HG03135 (cell line): ENCODE results near the gene PLXNA4.

Experiments used
- ATAC-seq: cut with Tn5 transposase; IDR thresholded peaks from one replicate; pipeline ENCODE4 v1.9.1; 2021; ENCODE audit warnings: mild to moderate bottlenecking, moderate library complexity; ENCODE audit not compliant: unreplicated experiment

The PLXNA4 gene

DNA sequence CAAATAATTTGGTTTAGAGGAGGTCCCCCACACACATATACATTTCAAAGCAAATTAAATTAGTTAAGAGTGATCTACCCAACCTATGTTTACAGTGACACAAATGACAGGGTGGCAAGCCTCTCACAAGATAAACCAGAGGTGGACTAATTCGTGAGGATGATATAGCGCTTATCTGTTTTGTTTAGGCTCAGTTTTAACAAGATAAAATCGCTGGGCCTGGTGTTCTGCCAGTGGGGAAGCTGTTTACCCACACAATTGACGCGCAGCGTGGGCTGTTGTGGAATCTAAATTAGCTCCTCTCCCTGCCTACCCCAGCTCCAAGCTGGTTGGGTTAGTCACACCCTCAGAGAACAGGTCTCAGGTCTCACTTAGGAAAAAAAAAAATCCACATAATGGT, 16.7 kb upstream of the PLXNA4 start:
- ATAC-seq, result no peak

DNA sequence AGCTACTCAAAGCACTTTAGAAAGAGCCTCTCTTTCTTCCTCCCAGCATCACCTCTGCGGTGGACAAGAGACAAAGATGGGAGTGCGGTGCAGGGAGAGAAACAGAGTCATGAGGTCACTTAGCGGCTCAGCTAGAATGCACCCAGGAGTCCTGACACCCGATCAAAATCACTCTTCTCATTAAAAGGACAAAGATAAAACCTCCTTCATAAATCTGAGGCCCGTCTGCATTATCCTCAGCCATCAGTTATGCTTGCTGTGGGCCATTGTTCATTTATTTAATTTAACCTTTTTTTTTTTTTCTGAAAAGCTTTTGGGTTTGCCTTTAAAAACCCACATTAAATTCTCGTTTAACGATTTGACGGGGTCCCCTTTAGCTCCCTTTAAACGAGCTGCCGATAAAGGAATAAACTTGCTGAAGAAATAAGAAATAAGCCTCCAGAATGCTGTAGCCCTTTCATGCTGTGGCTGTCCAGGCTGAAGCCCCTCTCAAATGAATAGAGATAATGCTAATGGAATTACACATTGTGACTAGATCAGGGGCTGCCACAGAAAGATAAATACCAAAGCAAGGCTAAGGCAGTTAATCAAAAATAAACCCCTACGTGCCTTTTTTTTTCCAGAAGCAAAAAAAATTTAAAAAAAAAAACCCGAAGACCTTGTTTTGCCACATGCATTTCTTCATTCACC, 16.1 kb upstream of the PLXNA4 start:
- no peak for ATAC-seq

DNA sequence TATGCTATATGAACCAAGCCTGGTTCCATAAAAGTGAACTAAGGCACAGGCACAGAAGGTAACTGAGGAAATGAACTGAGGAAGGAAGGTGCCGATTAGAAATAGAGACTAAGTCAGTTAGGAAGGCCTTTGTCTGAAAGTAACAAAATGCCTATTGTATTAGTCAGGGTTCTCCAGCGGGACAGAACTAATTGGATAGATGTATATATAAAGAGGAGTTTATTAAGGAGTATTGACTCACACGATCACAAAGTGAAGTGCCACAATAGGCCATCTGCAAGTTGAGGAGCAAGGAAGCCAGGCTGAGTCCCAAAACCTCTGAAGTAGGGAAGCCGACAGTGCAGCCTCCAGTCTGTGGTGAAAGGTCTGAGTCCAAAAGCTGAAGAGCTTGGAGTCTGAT, 13.9 kb upstream of the PLXNA4 start:
- ATAC-seq, result no peak

DNA sequence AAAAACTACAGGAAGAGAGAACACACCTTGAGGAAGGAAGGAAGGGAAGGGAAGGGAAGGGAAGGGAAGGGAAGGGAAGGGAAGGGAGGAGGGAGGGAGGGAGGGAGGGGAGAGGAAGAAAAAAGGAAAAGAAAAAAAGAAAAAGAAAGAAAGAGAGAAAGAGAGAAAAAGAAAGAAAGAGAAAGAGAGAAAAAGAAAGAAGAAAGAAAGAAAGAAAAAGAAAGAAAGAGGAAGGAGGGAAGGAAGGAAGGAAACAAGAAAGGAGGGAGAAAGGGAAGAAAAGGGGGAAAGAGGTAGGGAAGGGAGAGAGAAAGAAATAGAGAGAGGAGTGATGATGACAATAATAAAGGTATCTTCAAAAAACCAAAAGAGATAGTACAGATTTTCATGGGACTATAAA, 12.3 kb upstream of the PLXNA4 start:
- no peak for ATAC-seq

DNA sequence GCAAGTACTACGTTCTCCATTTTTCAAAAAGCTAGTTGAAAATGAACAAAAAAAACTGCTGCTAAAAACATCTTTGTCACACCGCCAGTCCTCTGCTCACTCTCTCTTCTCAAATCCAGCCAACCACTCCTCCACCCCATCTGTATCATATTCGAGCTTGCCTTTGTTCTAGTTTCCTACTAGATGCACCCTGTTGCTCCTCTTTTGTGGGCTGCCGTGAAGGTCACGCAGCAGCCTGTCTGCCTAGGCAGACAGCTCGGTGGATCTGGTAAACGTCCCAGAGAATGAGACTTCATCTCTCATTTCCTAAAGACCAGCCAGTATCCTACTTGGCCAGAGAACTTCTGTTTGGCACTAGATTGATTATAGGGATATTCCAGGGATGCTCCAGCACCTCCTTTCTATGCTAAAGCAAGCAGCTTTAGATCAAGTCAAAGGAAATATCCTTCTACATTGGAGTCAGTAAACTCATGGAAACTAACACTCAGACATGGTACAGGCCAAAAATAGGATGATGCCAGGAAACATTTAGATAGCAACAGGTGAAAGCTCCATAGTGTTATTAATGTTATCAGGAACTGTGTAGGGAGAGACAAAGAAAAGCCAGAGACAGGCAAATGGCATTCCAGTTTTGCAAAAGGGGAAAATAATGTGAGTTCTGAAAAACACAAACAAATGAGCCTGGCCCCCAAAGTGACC, 8.7 kb upstream of the PLXNA4 start:
- no peak for ATAC-seq

DNA sequence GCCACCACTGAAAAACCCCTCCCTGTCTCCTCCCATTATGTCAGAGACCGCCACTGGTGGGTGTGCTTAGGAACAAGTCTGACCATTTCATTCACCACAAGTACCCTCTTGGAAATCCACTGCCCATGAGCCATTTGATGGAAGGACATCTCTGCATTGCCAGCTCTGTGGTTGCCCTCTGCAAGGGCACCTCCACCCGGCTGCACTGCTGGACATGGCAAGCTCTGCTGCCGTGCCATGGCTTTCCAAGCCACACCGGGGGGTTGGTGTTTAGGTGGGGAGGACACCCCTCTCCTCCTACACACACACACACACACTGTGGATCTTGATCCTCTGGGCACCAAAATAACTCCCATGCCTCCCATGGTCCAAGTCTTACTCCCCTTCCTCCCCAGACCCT, 5.2 kb upstream of the PLXNA4 start:
- no peak for ATAC-seq

DNA sequence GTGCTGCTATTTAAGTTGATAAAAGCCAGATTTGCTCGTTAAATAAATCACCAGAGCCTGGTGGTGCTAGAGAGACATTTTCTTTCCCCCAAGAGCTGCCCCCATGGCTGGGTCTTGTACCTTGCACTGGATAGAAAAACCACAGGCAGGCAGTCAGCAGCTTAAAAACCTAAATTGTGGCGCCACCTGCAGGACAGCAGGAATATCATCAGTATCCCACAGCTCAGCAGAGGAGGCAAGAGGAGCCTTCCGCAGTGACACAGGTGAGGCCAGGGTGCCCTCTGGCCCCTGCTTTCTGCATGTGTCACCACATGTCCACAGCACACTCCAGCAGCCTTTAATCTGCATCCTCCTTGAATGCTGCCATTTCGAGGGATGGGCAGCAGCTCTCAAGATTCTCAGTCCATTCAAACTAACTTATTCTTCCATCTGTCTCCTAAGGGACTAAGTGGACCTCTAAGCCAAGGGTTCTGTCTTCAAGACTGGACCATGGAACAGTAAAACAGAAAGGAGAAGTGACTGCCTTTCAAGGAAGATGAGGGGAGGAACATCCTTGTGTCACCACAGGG, 4.5 kb upstream of the PLXNA4 start:
- ATAC-seq, result peak; percentile 77

DNA sequence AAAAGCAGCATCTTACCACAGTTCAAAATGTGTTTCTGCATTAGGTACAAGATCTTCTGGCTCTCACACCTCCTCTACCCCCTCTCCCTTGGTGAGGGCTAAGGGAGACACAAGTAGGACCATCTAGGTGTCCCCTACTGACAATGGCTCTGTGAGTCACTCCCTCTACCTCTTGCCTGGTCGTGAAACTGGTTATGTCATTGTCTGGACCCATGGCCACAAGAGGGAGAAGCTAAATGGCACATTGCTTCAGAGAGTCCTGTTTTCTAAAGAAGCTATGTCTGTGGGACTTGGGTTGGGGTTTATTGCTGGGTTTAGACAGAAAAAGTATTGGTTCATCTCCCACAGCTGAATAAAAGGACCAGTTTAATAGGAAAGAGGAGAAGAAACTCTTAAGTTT, 4.0 kb upstream of the PLXNA4 start:
- ATAC-seq, result no peak

DNA sequence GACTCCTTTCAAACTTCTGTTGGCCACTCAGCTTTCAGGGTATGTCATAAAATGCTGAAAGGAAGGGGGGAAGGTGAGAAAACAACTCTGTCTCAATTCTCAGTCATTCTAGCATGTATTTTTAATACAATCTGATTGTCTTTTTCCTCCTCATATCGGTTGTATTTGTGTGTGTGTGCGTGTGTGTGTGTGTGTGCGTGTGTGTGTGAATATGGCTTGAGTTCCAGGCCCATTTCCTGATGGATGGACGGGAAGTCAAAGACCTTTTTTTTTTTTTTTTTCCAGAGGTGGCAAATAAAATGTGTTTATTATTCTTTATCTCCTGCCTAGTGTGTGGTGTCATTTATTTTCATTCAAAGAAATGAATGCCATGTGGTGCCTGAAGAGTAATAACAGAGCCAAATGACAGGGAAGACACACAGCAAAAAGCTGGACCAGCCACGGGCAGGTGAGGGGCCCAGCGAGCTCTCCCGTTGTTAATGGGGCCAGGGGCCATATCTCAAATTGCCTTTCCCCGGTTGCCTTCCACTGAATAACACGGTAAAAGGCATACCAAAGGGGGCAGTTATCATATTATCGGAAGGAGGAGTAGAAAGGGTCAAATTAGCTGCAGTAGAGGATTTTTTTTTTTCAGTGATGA, 3.1 kb upstream of the PLXNA4 start:
- no peak for ATAC-seq

DNA sequence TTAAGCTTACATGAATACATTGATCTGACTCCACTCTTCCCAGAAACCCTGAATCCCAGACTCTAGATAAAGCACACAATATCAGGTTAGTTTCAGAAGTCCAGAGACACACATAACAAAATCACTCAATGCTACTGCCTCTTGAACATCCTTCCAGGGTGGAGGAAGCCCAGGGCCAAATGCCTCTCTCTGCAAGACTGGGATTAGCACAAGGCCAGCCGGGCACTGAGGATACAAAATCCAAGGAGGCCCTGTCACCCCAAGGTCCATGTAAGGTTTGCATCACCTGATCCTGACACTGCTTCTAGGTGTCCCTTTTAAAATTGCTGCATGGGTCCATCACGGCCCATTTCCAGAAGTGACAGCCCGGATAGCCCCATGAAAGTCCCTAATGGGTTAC, 2.6 kb upstream of the PLXNA4 start:
- no peak for ATAC-seq

DNA sequence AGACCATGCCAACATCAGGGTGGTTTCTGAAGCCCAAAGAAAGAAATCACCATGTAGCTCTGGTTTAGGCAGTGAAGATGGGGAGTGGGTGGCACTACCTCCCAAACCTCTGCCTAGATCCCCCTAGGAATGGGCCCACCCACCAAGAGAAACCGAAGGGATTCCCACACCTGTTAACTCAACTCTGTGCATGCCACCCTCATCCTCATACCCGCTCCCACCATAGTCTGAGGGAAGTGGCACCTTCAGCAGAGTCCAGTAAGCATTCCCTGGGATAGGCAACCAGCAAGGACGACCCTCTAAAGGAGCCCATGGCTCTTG, 1.7 kb upstream of the PLXNA4 start:
- ATAC-seq, result no peak

DNA sequence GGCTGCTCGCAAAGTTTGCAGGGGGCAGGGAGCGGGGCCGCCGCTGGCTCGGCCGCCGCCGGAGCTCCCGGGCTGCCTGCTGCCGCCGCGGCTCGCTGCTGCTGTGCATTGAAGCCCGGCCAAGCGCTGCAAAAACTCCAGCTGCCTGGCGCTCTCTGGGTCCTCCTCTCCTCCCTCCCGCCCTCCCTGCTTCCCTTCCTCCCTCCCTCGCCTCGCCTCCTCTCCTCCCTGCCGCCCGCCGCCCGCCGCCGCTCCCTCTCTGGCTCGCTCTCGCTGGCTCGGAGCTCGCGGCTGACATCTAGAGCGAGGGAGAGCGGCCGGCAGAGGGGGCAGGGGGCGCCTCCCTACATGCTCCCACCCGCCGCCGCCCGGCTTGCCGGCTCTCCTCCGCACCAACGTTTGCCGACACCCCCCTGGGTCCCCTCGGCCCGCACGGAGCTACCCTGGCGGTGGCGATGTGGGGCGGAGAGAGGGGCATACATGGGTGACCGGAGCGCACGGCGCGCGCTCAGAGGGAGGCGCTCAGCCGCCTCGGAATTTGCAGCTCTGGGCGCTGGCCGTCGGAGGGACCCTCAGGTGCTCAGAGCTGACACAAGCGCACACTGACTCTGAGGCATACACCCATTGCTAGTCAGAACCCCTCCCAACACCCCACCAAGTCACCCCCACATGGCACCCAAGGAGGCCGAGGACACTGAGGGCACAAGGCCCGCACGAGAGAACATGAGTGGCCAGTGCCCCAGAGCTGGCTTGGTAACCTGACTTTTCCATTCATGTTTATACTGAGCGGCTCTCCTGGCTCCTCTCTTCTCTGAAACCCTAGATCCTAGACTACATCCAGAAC, 1.2 kb upstream of the PLXNA4 start:
- no peak for ATAC-seq

DNA sequence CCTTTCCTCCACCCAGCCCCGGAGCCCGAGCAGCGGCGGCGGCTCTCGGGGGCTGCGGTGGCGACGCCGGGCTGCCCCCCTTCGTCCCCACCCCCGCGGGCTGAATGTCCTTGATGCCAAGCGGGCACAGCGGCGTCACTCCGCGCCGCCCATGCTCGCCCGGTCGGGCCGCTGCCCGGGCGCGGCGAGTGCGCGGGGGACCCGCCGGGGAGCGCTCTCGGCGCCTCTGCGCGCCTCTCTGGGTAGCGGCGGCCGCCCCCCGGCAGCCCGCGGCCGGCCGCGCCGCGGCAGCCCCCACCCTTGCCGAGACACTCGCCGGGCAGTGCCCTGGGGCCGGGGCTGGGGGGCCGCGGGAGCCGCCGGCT, 433 bp upstream of the PLXNA4 start:
- ATAC-seq, result no peak

DNA sequence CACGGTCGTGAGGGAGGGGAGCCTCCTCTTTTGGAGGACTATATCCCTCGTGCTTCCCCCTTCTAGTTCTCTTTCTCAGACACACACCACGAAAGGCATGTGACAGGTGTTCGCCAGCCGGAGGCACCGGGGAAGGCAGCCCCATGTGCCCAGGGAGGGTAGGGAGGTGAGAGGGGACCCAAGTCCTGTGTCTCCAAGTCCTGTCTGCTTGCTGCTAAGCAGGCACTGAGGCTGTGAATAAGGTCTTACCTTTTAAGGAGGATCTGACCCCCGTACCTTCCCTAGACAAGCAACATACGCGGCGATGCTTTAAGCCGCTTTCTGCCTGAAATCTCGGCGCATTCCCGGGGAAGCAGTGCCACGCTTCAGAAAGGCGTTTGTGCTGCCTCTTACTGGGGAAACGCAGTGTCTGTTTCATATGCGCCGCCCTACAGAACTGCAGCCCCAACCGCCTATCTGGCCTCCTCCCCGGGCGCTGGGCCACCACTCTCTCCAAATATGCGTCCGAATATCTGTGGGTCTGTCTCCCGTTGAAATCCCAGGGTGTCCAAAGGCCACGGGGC, 770 bp downstream of the PLXNA4 start:
- no peak for ATAC-seq

DNA sequence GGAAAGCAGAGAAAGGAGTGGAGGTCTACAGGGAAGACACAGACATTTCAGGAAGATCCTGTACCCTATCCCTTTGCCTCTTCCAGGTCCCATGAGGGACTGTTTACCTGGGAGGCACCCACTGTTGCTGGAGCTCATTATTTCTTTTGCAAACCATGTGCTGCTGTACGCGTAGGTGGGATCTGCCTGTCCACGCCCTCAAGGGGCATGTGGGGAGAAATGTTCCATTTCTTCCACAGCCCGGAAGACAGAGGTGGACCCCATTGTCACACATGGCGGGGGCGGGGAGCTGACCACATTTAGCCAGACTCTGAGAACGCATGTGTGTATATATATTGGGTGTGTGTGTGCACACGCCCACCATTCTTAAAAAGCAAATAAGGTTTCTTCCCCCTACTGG, 2.0 kb downstream of the PLXNA4 start:
- no peak for ATAC-seq

DNA sequence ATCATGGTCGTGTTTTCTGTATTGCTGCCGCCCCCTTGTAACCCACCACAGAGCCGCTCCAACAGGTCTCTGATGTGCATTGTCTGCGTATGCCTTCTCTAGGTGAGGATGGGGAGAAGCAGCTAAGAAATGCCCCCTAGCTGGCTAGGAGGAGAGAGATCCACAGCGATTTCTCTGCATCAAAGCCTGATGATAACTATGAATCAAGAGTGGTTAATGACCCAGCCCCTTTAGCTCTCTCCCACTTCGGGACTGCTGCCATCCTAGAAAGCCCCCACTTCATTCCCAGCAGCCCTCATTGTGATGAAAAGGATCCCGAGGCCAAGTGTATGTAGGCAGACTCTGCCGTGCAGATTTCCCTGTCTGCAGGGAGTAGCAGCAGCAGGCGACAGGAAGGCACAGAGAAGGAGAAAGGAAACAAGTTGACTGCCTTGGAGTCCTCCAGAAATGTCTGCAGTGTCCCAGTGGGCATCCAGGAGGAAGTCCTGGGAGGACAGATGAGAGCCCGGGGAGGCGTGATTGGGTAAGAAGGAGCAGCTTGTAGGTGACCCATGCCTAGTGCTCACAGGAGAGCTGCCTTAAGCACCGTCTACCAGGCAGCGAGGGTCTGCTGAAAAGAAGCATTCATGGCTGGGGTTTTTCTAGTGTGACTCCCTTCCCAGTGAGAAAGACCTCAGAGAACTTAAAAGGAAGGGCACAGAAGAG, 2.9 kb downstream of the PLXNA4 start:
- ATAC-seq, result no peak

DNA sequence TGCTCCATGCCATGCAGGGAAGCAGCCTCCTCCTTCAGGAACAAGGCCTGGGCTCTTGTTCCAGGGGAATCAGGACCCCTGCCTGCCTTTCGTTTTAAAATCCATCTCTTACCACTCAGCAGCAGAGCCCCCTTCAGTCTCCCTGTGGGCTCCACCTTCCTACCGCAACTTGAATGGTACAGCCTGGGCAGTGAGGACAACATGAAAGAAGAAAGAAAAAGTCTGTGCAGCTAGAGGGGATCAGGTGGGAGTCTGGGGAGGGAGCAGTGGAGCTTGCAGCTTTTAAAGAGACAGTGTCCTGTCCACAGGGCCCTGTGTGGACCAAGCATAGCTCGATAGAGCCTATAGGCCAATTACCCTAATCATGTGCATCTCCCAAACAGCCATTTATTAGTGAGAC, 3.7 kb downstream of the PLXNA4 start:
- no peak for ATAC-seq

DNA sequence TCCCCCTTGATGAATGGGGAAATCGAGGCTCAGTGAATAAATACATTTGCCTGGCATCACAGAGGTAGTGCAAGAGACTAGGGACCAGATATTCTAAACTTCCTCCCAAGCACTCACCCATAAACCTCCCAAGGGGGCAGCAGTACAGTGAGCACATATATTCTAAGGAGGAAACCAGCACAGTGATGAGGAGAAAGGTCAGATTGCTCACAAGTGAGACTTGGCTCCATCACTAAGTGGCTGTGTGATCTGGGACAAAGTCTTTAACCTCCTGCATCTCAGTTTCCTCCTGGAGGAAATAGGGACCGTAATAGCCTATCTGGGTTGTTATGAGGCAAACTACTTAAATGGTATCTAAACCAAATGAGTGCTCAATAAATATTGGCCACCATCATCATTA, 4.3 kb downstream of the PLXNA4 start:
- ATAC-seq, result no peak

DNA sequence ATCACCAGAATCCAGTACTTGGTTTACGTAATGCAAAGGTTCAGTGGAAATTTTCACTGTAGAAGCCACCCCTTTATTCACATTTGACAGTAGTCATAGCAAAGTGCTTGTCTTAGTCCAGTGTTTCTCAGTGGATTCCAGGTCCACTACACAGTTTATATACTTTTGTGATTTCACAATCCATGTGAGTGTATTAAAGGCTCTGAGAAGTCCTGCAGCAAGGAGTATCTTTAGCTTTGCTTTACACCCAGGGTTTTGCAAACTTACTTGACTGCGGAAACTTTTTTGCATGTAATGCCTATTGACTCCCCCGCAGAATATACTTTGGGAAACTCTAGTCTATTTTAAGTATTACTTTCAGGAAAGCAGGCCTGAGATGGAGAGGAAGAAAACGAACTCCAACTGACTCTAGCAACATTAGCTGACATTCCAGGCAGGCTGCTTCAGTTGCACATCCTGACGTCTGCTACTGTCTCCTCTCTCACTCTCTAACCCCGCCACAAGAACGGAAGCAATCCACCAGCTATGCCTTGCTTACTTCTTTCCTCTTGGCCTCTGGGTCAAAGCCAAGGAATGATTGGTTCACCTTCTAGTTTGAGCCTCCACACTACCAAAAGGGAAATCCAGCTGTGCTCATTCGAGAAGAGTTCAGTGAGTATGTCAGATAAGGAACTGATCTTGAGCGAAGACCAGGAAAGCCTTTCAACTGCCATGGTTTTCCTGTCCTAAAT, 6.2 kb downstream of the PLXNA4 start:
- no peak for ATAC-seq

DNA sequence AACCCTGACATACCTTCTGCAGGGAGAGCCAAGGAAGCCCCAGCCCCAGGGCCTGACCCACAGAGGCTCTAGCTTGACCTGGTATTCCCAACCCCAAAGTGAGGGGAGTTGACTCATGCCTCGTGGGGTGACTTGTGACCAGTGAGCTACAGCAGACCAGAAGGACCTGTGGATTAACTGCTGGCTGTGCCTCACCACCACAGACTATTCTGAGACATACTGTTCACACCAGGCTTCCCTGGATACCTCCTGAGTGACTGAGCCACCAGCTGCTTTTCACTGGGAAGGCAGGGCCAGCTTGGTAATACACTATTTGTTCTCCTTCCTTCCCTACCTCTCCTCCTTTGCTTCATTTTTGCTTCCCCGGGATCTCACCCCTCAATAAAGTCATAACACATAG, 7.3 kb downstream of the PLXNA4 start:
- ATAC-seq, result no peak
